NCI-H460 (cell line): ENCODE data around the gene ADH6. TPM values are rescaled to one million over a fixed set of nuclear protein-coding genes. Genes with fewer than 3 reads are reported as not detected.
"Not testable (repeated sequence)": the region's sequence is repeated elsewhere in the genome, so short reads cannot be mapped to it uniquely, and the experiment has no call there.

Experiments used
- DNase-seq: peaks from one replicate; pipeline ENCODE4 v3.0.0-alpha.2; 2016; ENCODE audit warnings: low read depth; ENCODE audit errors: extremely low read depth
- total RNA-seq: library from RNA; depleted of rRNA; stranded (reverse); fragments of >200 nt; shearing (Covaris generic); gene quantifications from 2 replicates; pipeline ENCODE4 v1.2.3, GENCODE V29; 2014; rRNA removed

ADH6 gene
- total RNA-seq, 1 experiment from 2014 or later: not detected

- DNase-seq: no peak
These were observed 18.9 kb downstream of the ADH6 start for GRCh38 chr4:99200138-99200537.

GRCh38 chr4:99190336-99190735, 28.7 kb downstream of the ADH6 start:
- no peak for DNase-seq

DNA sequence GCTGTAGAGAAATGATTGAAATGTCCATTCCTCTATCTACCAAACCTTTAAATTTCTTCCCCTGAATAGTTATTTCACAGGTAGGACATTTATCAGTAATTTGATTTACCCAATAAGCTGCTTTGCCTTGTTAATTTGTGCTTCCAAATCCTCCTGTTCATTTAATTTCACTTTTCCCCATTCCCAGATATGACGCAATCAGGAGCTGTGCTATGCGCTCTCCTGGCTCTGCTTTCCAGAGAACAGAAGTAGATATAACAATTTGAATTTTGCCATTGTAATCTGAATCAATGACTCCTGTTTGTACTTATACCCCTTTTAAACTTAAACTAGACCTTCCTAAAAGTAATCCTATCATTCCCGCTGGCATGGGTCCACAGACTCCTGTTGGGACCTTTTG, 29.1 kb downstream of the ADH6 start:
- DNase-seq: not testable (repeated sequence)

DNA sequence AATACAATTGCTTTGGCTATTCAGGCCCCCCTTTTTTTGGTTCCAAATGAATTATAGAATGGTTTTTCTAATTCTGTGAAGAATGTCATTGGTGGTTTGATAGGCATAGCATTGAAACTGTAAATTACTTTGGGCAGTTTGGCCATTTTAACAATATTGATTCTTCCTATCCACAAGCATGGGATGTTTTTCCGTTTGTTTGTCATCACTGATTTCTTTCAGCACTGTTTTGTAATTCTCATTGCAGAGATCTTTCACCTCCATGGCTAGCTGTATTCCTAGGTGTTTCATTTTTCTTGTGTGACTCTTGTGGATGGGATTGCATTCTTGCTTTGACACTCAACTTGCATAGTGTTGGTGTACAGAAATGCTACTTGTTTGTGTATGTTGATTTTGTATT, 33.0 kb downstream of the ADH6 start:
- no peak for DNase-seq

- DNase-seq: no peak
These were observed 33.5 kb downstream of the ADH6 start for GRCh38 chr4:99185581-99185980.

DNA sequence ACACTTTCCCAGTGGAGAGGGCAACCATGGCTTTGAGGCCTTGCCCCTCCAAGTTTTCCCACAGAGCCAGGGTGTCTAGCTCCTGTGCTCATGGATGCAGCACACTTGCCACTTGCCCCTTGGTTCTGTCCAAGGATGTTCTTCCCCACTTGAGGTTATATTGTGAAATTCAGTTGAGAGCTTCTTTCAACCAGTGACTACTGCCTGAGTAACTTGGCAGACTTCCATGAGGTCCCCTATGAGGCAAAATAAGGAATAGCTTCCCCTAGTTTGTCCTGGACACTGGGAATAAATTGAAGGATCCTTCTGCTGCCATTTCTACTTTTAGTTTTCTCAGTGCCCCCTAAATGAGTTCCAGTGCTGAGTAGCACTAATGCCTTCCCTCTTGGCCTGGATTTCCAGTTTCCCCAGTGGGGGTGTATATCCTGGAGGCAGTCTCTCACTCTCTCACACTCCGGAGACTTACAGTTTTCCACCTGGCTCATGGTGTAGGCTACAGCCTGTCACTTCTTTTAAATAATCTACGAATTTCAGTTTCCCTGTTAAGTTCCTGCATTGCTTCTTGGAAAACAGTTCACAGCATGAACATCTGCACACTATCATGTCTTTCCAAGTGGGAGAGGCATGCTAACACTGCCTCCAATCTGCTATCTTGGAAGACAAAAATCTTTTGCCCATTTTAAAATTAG, 38.5 kb downstream of the ADH6 start:
- DNase-seq: no peak

DNA sequence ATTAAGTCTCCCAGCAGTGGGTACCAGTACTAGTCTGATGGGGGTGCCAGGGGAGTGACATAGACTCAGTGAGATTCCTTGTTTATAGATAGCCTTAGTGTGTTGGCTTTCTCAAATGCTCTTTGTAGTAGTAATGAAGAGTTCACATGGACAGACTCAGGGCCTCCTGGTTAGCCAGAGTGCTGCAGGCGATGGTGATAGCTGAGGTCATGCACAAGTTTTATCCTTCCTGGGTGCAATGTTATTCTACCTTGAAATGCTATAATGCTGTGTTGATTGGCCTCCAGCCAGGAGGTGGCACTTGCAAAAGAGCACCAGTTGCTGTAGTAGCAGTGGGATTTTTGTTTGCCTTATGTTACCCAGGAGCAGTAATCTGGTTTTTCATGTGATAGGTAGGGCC, 39.4 kb downstream of the ADH6 start:
- DNase-seq: no peak

- no peak for DNase-seq
These were observed 39.9 kb downstream of the ADH6 start for GRCh38 chr4:99179178-99179577.

DNA sequence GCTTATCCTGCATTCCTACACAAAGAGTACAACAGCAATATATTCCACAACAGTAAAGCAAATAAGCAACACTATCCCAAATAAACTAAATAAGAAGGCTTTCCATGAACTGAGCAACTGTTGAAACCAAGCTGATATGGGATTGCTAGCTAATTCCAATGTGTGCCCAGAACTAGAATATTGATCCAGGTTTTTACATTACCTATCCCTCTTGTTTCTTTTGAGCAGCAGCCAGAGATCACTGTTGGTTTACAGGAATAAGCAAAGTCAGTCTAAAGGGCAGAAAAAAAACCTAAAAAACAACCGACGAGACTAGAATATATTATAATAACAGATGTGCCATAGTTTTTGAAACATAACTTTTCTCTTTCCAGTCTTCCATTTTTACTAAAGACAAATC, 52.5 kb downstream of the ADH6 start:
- no peak for DNase-seq

- no peak for DNase-seq
These were observed 53.1 kb downstream of the ADH6 start for GRCh38 chr4:99165978-99166377.

- DNase-seq: no peak
These were observed 57.5 kb downstream of the ADH6 start for GRCh38 chr4:99161373-99162099.

- DNase-seq: no peak
These were observed 59.3 kb downstream of the ADH6 start for GRCh38 chr4:99159699-99160098.

- DNase-seq: no peak
These were observed 61.5 kb downstream of the ADH6 start for GRCh38 chr4:99157478-99157935.

GRCh38 chr4:99156992-99157391, 62.1 kb downstream of the ADH6 start:
- no peak for DNase-seq

GRCh38 chr4:99154658-99155342, 64.2 kb downstream of the ADH6 start:
- no peak for DNase-seq

Other genes starting within 250 kb of the ADH6 start
- 60.8 and 61.1 TPM in 2 replicates for gene METAP1, start 223.5 kb downstream of the ADH6 start, total RNA-seq
- 92.4 and 92.9 TPM in 2 replicates for gene ADH5, start 130.5 kb downstream of the ADH6 start, total RNA-seq
- not detected in 2 replicates for gene ADH4, start 74.9 kb downstream of the ADH6 start, total RNA-seq
- not detected in 2 replicates for gene ADH1A, start 71.7 kb upstream of the ADH6 start, total RNA-seq
- gene ADH1B, start 102.2 kb upstream of the ADH6 start, total RNA-seq: not detected in 2 replicates
- not detected in 2 replicates for gene ADH1C, start 133.5 kb upstream of the ADH6 start, total RNA-seq
- gene ADH7, start 216.1 kb upstream of the ADH6 start, total RNA-seq: not detected in 2 replicates